Measurements from ENCODE around the gene HAX1.
"Not testable (repeated sequence)": the region's sequence is repeated elsewhere in the genome, so short reads cannot be mapped to it uniquely, and the experiment has no call there.

The HAX1 gene

GRCh38 chr1:154288661-154289060, 16.2 kb downstream of the HAX1 start:
- no peak for DNase-seq (ENCODE audit: insufficient read length, low spot score)
- no peak for TF ChIP-seq CTCF (IDR thresholded peaks at IDR 0.05; ENCODE audit: insufficient read depth, missing control alignments)
- no peak for FAIRE-seq

- DNase-seq (ENCODE audit: insufficient read length, low spot score): no peak
- no peak for TF ChIP-seq CTCF (IDR thresholded peaks at IDR 0.05; ENCODE audit: insufficient read depth, missing control alignments)
- FAIRE-seq: no peak
Measured at GRCh38 chr1:154290921-154291320, 18.5 kb downstream of the HAX1 start.

- DNase-seq (ENCODE audit: insufficient read length, low spot score) (no peak), FAIRE-seq (no peak)
- TF ChIP-seq CTCF (IDR thresholded peaks at IDR 0.05; ENCODE audit: insufficient read depth, missing control alignments): no peak
Measured at GRCh38 chr1:154295408-154296235, 23.2 kb downstream of the HAX1 start.

- TF ChIP-seq CTCF (IDR thresholded peaks at IDR 0.05; ENCODE audit: insufficient read depth, missing control alignments): no peak
- FAIRE-seq: no peak
- no peak for DNase-seq (ENCODE audit: insufficient read length, low spot score)
Measured at GRCh38 chr1:154301582-154301981, 29.2 kb downstream of the HAX1 start.

- no peak for DNase-seq (ENCODE audit: insufficient read length, low spot score)
- TF ChIP-seq CTCF (IDR thresholded peaks at IDR 0.05; ENCODE audit: insufficient read depth, missing control alignments): no peak
- FAIRE-seq: no peak
Measured at GRCh38 chr1:154304664-154305337, 32.4 kb downstream of the HAX1 start.

GRCh38 chr1:154306151-154306550, 33.7 kb downstream of the HAX1 start:
- TF ChIP-seq CTCF (IDR thresholded peaks at IDR 0.05; ENCODE audit: insufficient read depth, missing control alignments): no peak
- FAIRE-seq (no peak), DNase-seq (ENCODE audit: insufficient read length, low spot score) (no peak)

GRCh38 chr1:154307670-154308270, 35.3 kb downstream of the HAX1 start:
- DNase-seq (ENCODE audit: insufficient read length, low spot score); FAIRE-seq: not testable (repeated sequence)

- not testable (repeated sequence) for FAIRE-seq
Measured at GRCh38 chr1:154309136-154309535, 36.7 kb downstream of the HAX1 start.

GRCh38 chr1:154312229-154313065, 40.0 kb downstream of the HAX1 start:
- DNase-seq (ENCODE audit: insufficient read length, low spot score); FAIRE-seq: not testable (repeated sequence)

More at GRCh38 chr1:154309136-154309535, 36.7 kb downstream of the HAX1 start:
- DNase-seq (ENCODE audit: insufficient read length, low spot score): not testable (repeated sequence)

All from D721Med (cell line).